IPS-18c (cell line): ENCODE data around the gene SPINT3.
"Not testable (repeated sequence)": the region's sequence is repeated elsewhere in the genome, so short reads cannot be mapped to it uniquely, and the experiment has no call there.

Experiments used
- H3K4me3 ChIP-seq: 2 replicates; pipeline ENCODE4 v1.7.0; 2013; ENCODE audit warnings: low read depth, mild to moderate bottlenecking, low read length, moderate library complexity; ENCODE audit not compliant: insufficient read depth
- H3K9me3 ChIP-seq: one replicate; pipeline ENCODE4 v1.6.1; 2013; ENCODE audit warnings: mild to moderate bottlenecking, low read length, moderate library complexity; ENCODE audit not compliant: control insufficient read depth, insufficient read depth

SPINT3 gene

DNA sequence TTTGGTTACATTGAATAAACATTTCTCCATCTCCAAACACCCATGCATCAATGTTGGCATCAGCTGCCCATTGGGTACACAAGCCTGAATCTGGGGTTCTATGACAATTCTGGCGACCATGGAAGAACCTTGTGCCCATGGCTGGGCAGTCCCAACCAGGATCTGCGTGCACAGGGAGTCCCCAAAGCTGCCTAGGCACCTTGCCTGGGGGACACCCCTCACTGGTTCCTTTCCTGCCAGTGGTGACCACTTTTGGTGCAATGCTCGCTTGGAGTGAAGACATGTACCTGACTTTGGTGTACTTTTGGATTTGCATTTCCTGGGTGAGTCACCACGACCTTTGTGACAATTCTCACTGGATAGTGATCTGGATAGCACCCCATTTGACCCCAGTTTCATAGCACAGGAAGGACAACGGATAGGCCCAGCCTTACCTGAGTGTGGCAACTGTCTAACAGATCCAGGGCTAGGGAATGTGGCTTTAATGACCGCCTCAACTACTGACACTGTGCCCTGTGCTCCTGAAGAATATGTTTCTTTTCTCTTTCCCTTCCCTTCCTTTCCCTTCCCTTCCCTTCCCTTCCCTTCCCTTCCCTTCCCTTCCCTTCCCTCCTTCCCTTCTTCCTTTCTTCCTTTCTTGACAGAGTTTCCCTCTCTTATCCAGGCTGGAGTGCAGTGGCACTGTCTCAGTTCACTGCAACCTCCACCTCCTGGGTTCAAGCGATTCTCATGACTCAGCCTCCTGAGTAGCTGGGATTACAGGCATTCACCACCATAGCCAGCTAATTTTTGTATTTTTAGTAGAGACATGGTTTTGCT is 7.1 kb downstream of the SPINT3 start:
- peaks cover 2% of the 10 kb centered on the region for H3K9me3 ChIP-seq
- no peak overlapping the region for H3K4me3 ChIP-seq

DNA sequence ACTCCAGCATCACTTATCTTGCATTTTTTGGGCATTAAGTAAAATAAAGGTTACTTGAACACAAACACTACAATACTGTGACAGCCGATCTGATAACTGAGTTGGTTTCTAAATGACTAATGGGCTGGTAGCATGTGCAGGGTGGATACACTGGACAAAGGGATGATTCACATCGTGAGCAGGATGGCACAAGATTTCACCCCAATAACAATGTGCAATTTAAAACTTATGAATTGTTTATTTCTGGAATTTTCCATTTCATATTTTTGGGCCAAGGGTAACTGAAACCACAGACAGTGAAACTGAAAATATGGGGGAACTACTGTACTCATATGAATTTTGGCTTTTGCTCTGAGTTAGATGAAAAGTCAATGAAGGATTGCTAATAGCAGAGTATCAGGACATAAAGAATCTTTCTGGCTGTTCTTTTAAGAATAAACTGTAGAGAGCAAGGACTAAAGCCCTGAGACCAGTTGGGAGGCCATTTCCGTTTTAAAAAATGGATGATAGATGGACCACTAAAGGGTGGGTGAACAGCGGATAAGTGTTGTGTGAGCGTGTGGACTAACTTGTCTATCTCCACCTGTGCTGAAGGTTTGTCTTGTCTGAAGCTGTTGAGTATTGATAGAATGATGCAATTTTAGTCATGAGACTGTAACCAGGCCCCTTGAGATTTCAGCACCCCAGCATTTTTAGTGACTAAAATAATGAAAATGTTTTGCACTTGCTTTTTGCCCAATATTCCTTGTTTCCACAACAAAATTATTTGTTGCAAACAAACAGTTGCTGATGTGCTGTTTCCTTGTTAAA is 8.2 kb downstream of the SPINT3 start:
- peaks cover 2% of the 10 kb centered on the region for H3K9me3 ChIP-seq
- H3K4me3 ChIP-seq, result no peak overlapping the region

GRCh38 chr20:45506398-45506797 is 9.0 kb downstream of the SPINT3 start:
- H3K4me3 ChIP-seq, result no peak overlapping the region
- peaks cover 2% of the 10 kb centered on the region for H3K9me3 ChIP-seq

- Histone ChIP-seq H3K4me3 (no peak overlapping the region), H3K9me3 (peaks cover 2% of the 10 kb centered on the region)
These were observed 12.0 kb downstream of the SPINT3 start for GRCh38 chr20:45503403-45503802.

DNA sequence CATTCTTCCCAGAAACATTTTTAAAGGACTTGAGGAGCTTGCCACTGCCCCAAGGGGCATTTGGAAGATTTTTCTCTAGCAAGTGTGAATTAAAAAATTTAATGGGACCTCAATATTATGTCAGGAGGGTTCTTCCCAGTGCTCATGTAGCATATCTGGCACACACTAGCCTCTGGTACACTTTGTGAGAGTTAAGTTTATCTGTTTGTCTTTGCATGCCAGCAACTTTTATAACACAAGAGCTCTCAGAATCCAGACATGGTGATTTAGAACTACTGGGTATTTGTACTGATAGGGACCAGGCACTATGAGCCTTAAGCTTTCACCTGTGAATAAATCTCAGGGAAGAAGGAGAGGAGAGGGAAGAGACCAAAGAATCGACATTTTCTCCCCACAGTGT is 12.9 kb downstream of the SPINT3 start:
- no peak overlapping the region for H3K4me3 ChIP-seq

DNA sequence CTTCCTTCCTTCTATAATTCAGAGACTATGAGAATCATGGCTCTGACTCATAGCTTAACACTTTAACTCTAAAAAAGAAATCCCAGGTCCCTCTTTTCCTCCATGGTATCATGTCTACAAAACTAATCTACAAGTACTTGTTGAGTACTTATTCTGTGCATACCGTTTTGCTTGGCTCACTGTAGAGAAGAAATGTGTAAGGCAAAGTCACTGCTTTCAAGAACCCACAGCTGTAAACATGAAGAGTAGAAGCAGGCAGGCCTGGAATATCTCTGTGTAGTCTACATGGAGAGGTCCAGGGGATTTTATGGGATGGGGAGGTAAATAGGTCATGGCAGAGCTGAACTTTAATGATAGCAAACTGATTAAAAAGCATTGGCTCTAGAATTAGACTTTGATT is 13.8 kb downstream of the SPINT3 start:
- H3K9me3 ChIP-seq, result peaks cover 2% of the 10 kb centered on the region
- H3K4me3 ChIP-seq, result no peak overlapping the region

More for the DNA sequence above, 12.9 kb downstream of the SPINT3 start:
- H3K9me3 ChIP-seq, result peaks cover 2% of the 10 kb centered on the region

DNA sequence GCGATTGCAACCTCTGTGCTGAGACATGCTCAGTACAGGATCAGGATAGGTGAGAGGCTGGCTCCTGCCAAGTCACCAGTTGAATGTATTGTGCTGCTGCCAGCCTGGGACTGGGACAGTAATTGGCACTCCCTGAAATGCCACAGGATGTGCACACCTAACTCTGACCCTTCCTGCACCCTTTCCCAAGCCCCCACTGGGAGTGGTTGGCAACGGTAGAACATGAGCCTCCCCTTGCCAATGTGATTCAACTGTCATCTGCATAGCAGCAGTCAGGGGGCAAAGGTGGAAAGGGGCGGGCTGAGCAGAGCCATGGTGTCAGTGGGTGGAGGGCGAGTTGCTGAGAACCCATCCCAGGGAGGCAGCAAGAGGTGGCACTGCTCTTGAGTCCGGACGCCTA is 15.4 kb downstream of the SPINT3 start:
- Histone ChIP-seq H3K9me3 (no peaks in the 10 kb centered on the region), H3K4me3 (no peak overlapping the region)

DNA sequence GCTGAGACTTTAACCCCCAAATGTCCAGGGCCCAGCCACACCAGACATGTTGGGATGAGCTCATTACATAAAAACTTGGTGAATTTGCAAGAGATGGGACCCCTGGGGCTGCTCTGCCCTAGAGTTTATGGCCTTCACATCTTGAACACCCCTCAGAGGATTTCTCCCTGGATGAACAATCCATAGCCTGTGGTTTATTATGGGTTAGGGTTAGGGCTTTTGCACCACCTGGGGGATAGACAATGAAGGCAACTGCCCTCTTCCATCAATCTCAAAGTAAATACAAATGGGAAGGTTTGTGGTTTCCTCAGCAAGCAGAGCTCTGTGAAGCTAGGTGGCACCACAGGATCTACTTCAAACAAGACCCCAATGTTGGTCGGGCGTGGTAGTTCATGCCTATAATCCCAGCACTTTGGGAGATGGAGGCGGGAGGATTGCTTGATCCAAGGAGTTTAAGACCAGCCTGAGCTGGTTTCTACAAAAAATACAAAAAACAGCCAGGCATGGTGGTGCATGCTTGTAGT is 17.4 kb downstream of the SPINT3 start:
- H3K9me3 ChIP-seq, result no peaks in the 10 kb centered on the region
- H3K4me3 ChIP-seq, result no peak overlapping the region

GRCh38 chr20:45496166-45496565 is 19.3 kb downstream of the SPINT3 start:
- Histone ChIP-seq H3K9me3 (no peaks in the 10 kb centered on the region), H3K4me3 (no peak overlapping the region)

GRCh38 chr20:45495501-45495941 is 19.9 kb downstream of the SPINT3 start:
- Histone ChIP-seq H3K9me3 (no peaks in the 10 kb centered on the region), H3K4me3 (no peak overlapping the region)

GRCh38 chr20:45489083-45489531 is 26.3 kb downstream of the SPINT3 start:
- H3K9me3 ChIP-seq, result no peaks in the 10 kb centered on the region
- no peak overlapping the region for H3K4me3 ChIP-seq

DNA sequence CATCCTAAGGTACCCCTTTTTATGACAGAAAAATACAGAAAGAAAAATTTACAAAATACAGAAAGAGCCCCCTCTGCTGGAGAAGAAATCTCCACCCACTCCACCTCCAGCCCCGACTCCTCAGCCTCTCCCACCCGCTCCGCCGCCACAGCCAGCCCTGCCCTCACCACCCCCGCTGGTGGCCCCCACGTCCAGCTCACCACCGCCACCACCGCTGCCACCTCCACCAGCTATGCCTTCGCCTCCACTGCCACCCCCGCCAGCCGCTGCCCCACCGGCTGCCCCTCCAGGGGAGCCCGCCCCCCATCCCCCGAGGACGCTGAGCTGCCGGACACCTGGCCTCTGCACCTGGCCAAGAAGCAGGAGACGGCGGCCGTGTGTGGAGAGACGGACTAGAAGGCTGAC is 28.2 kb downstream of the SPINT3 start:
- Histone ChIP-seq H3K9me3 (no peaks in the 10 kb centered on the region), H3K4me3 (peak overlapping the region; percentile 28; the same call in 1 of the 2 replicates)

DNA sequence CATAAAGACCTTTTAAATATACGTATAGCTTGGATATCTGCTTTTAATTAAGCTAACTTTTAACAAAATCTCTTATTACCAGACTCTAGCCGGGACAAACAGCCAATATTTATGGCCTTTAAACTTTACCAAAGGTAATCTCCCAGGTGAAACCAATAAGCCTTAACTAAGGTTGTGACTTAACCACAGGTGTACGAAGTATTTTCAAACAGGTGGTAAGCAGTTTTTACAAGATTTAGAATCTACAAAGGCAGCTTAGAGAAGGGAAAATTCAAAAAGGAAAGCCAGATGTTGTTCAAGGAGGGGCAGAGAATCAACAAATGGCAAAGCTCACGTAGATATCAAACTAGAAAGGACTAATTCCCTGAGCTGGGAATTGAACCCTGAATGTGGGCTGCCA is 30.0 kb downstream of the SPINT3 start:
- Histone ChIP-seq H3K9me3 (peaks cover 2% of the 10 kb centered on the region), H3K4me3 (no peak overlapping the region)

DNA sequence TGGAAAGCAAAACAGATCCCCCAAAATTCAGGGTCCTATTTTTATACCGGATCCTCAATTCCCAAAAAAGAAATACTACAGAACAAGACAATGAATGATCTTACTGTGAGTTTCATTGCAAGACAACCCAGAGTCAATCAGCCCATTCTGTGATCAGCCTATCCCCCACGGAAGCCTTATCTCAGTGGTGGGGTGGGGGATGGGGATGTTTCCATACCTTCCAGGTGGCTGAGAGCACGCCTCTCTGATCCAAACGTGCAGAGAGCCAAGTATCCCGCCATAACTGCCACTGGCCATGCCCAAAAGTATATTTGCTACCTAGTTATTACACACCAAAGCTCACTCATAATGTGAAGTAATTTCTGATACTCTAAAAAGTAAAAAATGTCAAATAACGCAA is 30.7 kb downstream of the SPINT3 start:
- peaks cover 2% of the 10 kb centered on the region for H3K9me3 ChIP-seq
- H3K4me3 ChIP-seq, result no peak overlapping the region

DNA sequence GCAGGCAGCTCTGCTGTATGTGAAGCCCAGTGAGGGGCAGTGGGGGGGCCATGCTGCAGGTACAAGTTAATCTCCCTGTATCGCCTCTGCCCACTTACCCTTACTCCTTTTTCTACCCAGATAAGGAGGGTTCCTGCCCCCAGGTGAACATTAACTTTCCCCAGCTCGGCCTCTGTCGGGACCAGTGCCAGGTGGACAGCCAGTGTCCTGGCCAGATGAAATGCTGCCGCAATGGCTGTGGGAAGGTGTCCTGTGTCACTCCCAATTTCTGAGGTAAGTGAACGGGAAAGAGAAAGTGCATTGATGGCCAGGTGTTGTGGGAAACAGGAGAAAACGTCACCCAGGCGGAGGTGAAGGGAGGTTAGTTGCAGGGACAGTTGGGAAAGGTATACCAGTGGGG is 35.6 kb downstream of the SPINT3 start:
- Histone ChIP-seq H3K9me3 (peaks cover 2% of the 10 kb centered on the region), H3K4me3 (no peak overlapping the region)

DNA sequence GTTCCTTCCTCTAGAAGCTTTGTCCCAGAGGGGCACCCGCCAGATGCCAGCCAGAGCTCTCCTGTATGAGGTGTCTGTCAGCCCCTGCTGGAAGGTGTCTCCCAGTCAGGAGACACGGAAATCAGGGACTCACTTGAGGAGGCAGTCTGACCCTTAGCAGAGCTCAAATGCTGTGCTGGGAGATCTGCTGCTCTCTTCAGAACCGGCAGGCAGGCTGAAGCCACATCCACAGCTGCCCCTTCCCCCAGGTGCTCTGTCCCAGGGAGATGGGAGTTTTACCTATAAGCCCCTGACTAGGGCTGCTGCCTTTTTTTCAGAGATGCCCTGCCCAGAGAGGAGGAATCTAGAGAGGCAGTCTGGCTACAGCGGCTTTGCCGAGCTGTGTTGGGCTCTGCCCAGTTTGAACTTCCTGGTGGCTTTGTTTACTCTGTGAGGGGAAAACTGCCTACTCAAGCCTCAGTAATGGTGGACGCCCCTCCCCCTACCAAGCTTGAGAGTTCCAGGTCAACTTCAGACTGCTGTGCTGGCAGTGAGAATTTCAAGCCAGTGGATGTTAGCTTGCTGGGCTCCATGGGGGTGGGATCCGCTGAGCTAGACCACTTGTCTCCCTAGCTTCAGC is 37.8 kb downstream of the SPINT3 start:
- not testable (repeated sequence) for H3K4me3 ChIP-seq, H3K9me3 ChIP-seq

DNA sequence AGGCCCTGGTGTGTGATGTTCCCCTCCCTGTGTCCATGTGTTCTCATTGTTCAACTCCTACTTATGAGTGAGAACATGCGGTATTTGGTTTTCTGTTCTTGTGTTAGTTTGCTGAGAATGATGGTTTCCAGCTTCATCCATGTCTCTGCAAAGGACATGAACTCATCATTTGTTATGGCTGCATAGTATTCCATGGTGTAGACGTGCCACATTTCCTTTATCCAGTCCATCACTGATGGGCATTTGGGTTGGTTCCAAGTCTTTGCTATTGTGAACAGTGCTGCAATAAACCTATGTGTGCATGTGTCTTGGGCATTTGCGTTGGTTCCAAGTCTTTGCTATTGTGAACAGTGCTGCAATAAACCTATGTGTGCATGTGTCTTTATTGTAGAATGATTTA is 43.1 kb downstream of the SPINT3 start:
- not testable (repeated sequence) for H3K9me3 ChIP-seq, H3K4me3 ChIP-seq
